RWPE2 (cell line): ENCODE measurements around the gene KLHL30.

Experiments
- ATAC-seq: fragments of 200-7000 bp; cut with Tn5 transposase; 3 replicates; pipeline ENCODE4 v1.9.1; 2021; ENCODE audit warnings: low read depth
- DNase-seq: peaks from one replicate; pipeline ENCODE4 v3.0.0-alpha.2; 2020; ENCODE audit warnings: low spot score
- H3K27ac ChIP-seq: fragments of 450-650 bp; 2 replicates; pipeline ENCODE4 v1.5.1; 2017; ENCODE audit warnings: mild to moderate bottlenecking; ENCODE audit not compliant: poor library complexity, severe bottlenecking
- H3K27me3 ChIP-seq: fragments of 250-450 bp; sonication (Bioruptor Pico); 2 replicates; pipeline ENCODE4 v1.5.1; 2021; ENCODE audit warnings: mild to moderate bottlenecking, moderate library complexity; ENCODE audit not compliant: insufficient read depth, poor library complexity, severe bottlenecking
- H3K36me3 ChIP-seq: fragments of 250-450 bp; sonication (Bioruptor Pico); 2 replicates; pipeline ENCODE4 v1.5.1; 2020; ENCODE audit warnings: low read depth, mild to moderate bottlenecking, moderate library complexity
- H3K4me1 ChIP-seq: fragments of 250-450 bp; sonication (Bioruptor Pico); 2 replicates; pipeline ENCODE4 v1.5.1; 2021; ENCODE audit warnings: mild to moderate bottlenecking, moderate library complexity; ENCODE audit not compliant: insufficient read depth, poor library complexity, severe bottlenecking
- H3K4me3 ChIP-seq: fragments of 250-450 bp; sonication (Bioruptor Pico); 2 replicates; pipeline ENCODE4 v1.5.1; 2021; ENCODE audit warnings: mild to moderate bottlenecking, moderate library complexity; ENCODE audit not compliant: severe bottlenecking
- H3K9me3 ChIP-seq: fragments of 250-450 bp; sonication (Bioruptor Pico); 2 replicates; pipeline ENCODE4 v1.5.1; 2021; ENCODE audit warnings: mild to moderate bottlenecking, moderate library complexity; ENCODE audit not compliant: severe bottlenecking
- TF ChIP-seq, protein P1 (sequence below): fragments of 450-650 bp; IDR thresholded peaks from one replicate; pipeline ENCODE4 v1.5.1; 2017; ENCODE audit warnings: mild to moderate bottlenecking, moderate library complexity; ENCODE audit not compliant: poor library complexity, severe bottlenecking

The KLHL30 gene

DNA sequence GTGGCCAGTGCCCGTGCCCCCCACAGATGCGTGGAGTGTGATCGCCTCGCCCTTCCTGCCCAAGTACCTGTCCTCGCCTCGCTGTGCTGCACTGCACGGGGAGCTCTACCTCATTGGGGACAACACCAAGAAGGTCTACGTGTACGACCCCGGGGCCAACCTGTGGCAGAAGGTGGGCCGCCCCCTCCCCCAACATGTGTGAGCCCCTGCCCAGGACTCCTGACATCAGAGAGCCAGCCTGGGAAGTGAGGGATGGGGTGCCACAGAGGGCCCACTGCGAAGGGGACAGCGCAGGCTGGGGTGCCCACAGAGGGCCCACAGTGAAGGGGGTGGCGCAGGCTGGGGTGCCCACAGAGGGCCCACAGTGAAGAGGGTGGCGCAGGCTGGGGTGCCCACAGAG is 10.5 kb downstream of the KLHL30 start:
- ATAC-seq (no peak), DNase-seq (no peak)
- Histone ChIP-seq H3K27ac (no peak overlapping the region), H3K36me3 (no peaks in the 10 kb centered on the region), H3K9me3 (no peaks in the 10 kb centered on the region), H3K27me3 (no peaks in the 10 kb centered on the region), H3K4me3 (no peak overlapping the region), H3K4me1 (no peaks in the 10 kb centered on the region)
- TF ChIP-seq, protein P1, sequence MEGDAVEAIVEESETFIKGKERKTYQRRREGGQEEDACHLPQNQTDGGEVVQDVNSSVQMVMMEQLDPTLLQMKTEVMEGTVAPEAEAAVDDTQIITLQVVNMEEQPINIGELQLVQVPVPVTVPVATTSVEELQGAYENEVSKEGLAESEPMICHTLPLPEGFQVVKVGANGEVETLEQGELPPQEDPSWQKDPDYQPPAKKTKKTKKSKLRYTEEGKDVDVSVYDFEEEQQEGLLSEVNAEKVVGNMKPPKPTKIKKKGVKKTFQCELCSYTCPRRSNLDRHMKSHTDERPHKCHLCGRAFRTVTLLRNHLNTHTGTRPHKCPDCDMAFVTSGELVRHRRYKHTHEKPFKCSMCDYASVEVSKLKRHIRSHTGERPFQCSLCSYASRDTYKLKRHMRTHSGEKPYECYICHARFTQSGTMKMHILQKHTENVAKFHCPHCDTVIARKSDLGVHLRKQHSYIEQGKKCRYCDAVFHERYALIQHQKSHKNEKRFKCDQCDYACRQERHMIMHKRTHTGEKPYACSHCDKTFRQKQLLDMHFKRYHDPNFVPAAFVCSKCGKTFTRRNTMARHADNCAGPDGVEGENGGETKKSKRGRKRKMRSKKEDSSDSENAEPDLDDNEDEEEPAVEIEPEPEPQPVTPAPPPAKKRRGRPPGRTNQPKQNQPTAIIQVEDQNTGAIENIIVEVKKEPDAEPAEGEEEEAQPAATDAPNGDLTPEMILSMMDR = no peak

DNA sequence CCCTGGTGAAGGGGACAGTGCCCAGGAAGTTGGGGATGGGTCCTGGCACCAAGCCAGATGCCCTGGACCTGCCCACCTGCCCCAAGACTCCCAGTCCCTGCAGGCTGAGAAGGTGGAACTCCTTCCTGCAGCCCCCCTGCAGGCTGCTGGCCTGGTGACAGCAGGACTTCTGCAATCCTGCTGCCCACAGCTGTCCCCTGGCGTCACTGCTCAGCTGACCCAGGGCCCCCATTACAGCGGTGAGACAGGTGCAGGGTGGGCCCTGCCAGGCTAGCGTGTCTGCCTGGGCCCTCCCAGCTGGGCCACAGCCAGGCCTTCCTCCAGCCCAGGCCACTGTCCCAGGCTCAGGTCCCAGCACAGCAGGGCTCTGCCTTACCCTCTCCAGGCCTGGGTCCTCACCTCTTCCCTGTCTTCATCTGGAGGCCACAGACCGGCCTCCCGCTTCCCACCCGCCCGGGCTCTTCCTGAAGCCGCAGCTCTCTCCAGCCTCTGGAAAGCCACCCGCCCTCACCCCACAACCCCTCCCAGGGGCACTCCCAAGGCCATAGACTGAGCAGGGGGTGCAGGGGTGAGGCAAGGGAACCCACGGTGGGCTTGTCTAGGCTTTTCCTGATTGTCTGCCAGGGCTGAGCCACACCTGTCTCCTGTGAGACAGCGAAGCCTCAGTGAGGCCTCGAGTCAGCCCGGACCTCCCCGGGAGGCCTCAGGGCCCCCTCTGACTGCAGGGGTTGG is 11.5 kb downstream of the KLHL30 start:
- no peaks in the 10 kb centered on the region for H3K36me3 ChIP-seq
- DNase-seq (no peak), ATAC-seq (no peak)
- H3K4me1 ChIP-seq = no peaks in the 10 kb centered on the region
- H3K27me3 ChIP-seq = no peaks in the 10 kb centered on the region
- no peak overlapping the region for H3K4me3 ChIP-seq
- TF ChIP-seq, protein P1 = no peak
- H3K27ac ChIP-seq = no peak overlapping the region
- no peaks in the 10 kb centered on the region for H3K9me3 ChIP-seq

DNA sequence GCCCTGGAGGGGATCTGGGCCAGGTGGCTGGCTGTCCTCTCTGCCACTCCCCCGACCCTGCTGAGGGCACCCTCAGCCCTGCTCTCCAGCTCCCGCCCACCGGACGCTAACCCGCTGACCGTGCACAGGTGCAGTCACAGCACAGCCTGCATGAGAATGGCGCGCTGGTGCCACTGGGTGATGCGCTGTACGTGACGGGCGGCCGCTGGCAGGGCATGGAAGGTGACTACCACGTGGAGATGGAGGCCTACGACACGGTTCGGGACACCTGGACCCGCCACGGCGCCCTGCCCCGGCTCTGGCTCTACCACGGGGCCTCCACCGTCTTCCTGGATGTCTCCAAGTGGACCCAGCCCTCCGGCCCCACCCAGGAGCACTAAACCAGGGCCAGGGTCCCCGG is 12.2 kb downstream of the KLHL30 start:
- TF ChIP-seq, protein P1 = no peak
- no peak overlapping the region for H3K27ac ChIP-seq
- H3K36me3 ChIP-seq = no peaks in the 10 kb centered on the region
- no peak overlapping the region for H3K4me3 ChIP-seq
- no peaks in the 10 kb centered on the region for H3K4me1 ChIP-seq
- H3K9me3 ChIP-seq = no peaks in the 10 kb centered on the region
- ATAC-seq (no peak), DNase-seq (no peak)
- H3K27me3 ChIP-seq = no peaks in the 10 kb centered on the region

DNA sequence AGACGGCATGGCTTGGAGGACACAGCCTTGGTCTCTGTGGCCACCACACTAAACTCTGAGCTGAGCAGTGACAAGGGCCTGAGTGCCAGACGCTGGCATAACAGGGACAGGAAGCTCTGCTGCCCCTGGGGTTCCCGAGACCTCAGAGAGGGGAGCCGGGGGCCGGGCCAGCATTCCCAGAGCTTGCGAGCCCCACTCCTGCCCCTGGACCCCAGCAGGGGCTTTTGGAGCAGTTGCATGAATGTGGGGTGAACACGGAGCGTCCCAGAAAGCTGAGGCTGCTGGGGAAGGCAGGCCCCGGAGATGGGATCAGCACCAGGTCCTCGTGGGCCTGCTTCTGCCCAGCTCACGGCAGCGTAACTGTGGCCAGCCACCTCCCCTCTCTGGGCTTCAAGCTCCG is 12.7 kb downstream of the KLHL30 start:
- TF ChIP-seq, protein P1 = no peak
- H3K4me3 ChIP-seq = no peak overlapping the region

DNA sequence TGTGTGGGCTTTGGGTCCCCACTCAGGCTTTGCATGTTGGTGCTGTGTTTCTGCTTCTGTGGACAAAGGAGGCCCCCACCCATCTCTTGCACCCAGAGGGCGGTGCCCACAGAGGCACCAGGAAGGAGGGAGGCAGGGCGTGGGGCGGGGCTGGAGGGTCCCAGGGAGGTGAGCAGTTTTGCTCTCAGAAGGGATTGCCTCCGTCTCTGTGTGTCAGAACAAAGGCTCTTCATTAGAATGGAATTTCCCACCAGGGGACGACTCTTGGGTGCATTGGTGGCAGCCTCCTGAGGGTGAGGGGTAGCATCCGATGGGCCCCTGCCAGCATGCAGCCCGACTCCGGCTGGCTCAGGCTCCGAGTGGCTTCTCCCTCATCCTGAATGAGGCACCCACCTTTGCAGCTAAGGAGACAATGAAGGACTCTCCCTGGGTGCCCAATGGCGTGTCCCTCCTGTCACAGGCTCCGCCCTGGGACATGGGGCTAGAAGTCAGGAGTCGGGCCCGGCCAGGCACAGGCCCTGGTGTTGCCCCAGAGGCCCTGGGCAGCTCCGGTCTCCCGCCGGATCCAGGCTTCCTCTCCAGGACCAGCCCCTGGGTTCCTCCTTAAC is 13.3 kb downstream of the KLHL30 start:
- Histone ChIP-seq H3K4me3 (no peak overlapping the region), H3K27ac (no peak overlapping the region), H3K9me3 (no peaks in the 10 kb centered on the region), H3K27me3 (no peaks in the 10 kb centered on the region), H3K4me1 (no peaks in the 10 kb centered on the region), H3K36me3 (no peaks in the 10 kb centered on the region)
- DNase-seq (no peak), ATAC-seq (no peak)
- TF ChIP-seq, protein P1 = no peak

More for the DNA sequence above, 12.7 kb downstream of the KLHL30 start:
- Histone ChIP-seq H3K36me3 (no peaks in the 10 kb centered on the region), H3K4me1 (no peaks in the 10 kb centered on the region), H3K9me3 (no peaks in the 10 kb centered on the region), H3K27ac (no peak overlapping the region), H3K27me3 (no peaks in the 10 kb centered on the region)
- DNase-seq (no peak), ATAC-seq (no peak)
